ENCODE data around the gene NUDT21.
"Not testable (repeated sequence)": the region's sequence is repeated elsewhere in the genome, so short reads cannot be mapped to it uniquely, and the experiment has no call there.

NUDT21 gene

DNA sequence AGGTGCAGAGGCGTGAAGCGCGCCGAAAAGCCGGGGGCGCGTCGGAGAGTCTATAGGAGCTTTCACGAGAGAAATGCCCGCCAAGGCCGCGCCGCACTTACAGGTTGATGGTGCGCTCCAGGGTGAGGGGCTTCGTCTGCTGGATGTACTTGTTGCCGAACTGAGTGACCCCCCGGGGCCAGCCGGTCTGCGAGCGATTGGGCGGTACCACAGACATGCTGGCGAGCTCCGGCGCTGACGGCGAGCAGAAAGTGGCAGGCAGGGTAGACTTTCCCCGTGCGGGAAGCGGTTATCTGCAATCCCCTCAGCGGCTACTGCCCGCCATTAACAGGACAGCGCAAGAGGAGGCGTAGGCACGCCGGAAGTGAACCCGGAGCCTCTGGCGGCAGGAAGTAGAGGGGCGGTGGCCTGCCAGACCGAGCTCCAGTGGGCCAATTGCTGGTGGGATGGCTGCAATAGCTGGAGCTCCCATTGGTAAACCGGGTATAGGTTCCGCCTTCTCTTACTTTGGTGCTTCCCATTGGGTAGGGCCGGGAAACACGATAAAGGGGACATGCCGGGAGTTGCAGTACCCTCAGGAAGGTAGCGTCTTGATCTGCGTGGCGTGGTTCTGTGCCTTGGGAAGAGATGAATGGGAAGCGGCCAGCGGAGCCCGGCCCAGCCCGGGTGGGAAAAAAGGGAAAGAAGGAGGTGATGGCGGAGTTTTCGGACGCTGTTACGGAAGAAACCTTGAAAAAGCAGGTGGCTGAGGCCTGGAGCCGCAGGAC lies at the start of gene NUDT21, which contains the start of gene OGFOD1:
Gene NUDT21 (minus strand): TSS at position 347 of the 767 bp plus-strand sequence. CDS start 130 bp downstream, at position 217.
Gene OGFOD1 (plus strand): TSS at position 569 of the 767 bp plus-strand sequence. CDS start 59 bp downstream, at position 628.
- DNase-seq, result peak; percentile 98

DNA sequence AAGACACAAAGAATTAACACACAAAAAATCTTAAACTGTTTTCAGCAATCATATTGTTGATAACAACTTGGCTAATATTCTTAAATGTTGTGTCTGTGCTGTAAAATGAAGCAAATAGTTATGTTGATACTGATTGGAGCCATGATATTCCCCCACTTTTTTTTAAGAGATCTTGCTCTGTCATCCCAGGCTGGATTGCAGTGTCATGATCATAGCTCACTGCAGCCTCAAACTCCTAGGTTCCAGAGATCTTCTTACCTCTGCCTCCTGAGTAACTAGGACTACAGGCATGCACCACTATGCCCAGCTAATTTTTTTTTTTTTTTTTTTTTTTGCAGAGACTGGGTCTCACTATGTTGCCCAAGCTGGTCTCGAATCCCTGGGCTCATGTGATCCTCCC lies 42.7 kb upstream of the NUDT21 start:
- no peak for DNase-seq

DNA sequence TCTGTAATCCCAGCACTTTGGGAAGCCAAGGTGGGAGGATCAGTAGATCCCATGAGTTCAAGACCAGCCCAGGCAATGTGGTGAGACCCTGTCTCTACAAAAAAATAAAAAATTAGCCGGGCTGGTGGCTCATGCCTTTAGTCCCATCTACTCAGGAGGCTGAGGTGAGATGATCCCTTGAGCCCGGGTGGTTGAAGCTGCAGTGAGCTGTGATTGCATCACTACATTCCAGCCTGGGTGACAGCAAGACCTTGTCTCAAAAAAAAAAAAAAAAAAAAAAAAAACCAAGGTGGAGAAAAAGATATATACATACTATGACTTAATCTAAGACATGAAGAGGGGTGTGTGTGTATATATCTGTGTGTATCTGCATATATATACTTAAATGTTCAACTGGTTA lies 42.0 kb upstream of the NUDT21 start:
- DNase-seq, result peak; percentile 12

DNA sequence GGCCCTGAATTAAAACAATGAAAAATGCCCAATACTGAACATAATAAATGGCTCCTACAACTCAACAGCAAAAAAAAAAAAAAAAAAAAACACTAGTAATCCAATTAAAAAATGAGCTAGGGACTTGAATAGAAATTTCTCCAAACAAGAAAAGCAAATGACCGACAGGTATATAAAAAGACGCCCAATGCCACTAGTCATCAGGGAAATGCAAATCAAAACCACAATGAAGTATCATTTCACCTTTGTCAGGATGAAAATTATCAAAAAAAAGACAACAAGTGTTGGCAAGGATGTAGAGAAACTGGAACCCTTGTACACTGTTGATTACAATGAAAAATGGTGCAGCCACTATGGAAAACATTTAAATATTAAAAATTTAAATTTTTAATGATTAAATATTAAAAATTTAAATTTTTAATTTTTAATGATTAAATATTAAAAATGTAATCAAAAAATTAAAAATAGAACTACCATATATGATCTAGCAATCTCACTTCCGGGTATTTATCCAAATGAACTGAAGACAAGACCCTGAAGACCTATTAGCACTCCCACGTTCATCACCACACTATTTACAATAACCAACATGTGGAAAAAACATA lies 40.6 kb upstream of the NUDT21 start:
- DNase-seq, result no peak

DNA sequence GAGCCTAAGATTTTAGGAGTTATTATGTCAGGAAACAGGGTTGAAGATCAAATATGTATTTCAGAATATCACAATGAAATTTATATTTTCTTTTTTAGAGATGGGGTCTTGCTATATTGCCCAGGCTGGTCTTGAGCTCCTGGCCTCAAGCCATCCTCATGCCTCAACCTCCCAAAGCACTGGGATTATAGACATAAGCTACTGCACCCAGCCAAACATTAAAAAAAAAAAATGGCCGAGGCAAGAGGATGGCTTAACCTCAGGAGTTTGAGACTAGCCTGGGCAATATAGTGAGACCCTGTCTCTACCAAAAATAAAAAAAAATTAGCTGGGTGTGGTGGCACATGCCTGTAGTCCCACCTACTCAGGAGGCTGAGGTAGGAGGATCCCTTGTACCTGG lies 37.7 kb upstream of the NUDT21 start:
- not testable (repeated sequence) for DNase-seq

DNA sequence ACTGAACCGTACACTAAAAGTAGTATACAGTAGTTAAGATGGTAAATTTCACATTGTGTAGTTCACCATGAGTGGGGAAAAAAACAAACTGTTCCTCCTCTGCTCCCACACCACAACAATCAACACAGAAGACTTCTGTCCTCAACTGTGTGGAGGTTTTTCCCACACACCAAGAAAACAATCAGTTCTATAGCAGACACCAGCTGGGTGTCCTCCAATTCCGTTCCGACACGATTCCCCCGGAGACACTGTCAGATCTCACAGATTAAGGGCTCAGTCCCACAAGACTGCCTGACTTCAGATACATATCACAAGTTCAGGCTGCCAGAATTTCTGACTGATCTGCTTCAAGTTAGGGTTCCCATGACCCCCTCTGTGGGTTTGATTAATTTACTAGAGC lies 36.9 kb upstream of the NUDT21 start:
- DNase-seq, result no peak

DNA sequence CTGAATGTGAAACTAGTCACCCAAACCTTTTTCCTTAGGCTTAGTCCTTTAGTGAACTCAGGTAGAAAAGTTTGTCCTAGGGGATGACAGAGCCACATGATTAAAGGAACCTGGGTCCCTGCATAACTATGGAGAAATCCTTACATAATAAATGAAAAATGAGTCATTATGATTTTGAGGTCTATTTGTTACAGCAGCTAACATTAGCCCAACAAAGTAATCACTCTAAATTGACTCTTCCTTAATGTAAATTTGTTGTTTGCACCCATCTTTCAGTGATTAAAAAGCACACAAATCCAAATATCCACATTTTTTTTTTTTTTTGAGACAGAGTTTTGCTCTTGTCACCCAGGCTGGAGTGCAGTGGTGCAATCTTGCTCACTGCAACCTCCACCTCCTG lies 32.3 kb upstream of the NUDT21 start:
- DNase-seq, result no peak

DNA sequence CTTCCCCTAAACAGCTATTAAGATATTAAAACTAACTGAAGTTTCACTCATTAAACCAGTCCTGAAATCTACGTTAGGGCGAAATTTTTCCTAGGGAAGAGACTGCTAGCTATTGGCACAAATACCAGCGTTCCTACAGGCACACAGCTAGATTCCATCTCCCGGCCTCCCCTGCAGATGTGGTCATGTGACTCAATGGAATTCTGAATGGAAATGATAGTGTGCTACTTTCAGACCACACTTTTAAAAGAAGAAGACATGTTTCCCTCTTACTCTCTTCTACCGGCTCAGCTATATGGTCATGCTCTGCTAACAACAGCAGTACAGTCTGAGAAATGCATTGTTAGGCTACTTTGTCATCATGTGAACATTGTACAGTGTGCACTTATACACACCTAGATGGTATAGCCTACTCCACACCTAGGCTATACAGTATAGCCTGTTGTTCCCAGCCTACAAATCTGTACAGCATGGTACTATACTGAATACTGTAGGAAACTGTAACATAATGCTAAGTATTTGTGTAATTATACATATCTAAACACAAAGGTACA lies 31.6 kb upstream of the NUDT21 start:
- no peak for DNase-seq

DNA sequence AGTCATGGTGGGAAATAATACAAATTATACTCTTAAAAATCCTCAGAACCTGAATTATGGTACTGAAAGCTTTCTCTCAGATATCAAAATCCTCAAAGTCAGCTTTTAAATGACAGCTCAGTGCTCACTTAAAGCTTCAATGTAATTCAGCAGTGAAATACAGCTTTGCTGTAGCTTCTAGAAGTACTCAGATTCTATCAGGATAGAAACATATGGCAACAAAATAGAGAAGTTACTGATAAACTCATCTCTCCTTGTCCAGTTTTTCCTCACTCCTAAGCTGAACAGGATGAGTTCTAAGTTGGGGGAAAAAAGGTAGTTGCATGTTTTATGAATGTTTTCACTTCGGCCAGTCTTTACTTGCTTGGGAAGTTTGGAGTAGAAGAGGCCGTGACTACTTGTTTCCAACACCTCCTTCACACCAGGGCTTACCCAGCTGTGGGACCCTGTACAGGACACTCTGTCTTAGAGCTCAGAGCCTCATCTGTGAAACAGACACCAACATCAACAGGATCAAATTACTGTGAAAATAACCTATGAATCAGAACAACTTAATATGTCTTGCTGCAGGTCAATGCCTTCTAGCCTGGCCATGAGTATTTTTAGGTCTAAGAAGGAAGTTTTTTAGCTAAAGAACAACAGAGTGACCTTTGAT lies 30.5 kb upstream of the NUDT21 start:
- peak; percentile 12 for DNase-seq

DNA sequence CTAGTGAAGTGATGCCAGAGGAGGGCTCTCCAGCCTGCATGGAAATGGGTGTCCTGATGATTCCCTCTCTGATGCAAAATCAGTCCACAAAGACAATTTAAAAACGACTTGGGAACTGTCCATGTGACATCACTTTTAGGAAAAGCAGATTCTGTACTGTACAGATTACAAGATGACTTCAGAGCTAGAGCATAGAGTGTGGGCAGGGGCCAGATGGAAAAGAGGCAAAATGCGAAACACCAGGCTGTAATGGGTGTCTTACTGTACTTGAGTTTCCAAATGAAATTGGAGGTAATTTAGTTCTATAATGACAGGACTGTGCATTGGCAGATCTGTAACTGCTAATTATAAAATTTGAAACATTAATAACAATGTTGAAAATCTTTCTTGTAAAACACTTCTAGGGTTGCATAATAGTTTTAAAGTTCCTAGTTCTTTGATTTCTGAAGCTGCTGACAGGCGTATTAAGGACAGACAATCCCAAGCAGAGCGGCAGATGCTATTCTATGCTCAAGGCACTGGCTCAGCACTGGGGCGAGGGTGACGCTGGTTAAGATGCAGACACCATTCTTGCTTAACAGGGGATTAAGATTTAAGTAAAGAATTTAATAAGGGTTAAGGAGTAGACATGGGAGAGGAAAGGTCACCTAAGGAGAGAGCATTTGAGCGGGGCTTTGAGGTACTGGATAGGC lies 29.8 kb upstream of the NUDT21 start:
- no peak for DNase-seq

DNA sequence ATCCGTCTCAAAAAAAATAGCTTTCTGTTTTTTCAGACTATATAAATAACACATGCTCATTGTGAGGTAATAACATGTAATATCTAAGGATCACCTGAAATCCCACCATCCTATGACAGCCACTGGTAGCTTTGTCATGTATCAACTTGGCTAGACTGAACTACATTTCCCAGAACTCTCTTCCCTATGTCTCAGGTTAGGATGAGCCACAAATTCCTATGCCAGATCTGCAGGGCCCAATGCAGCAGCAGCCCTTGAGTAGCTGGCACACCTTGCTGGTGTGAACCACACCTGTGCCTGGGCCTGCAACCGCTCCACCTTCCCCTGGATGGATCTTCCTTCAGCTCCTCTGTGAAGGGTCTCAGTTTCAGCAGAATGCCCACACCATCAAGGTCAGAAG lies 28.3 kb upstream of the NUDT21 start:
- no peak for DNase-seq

DNA sequence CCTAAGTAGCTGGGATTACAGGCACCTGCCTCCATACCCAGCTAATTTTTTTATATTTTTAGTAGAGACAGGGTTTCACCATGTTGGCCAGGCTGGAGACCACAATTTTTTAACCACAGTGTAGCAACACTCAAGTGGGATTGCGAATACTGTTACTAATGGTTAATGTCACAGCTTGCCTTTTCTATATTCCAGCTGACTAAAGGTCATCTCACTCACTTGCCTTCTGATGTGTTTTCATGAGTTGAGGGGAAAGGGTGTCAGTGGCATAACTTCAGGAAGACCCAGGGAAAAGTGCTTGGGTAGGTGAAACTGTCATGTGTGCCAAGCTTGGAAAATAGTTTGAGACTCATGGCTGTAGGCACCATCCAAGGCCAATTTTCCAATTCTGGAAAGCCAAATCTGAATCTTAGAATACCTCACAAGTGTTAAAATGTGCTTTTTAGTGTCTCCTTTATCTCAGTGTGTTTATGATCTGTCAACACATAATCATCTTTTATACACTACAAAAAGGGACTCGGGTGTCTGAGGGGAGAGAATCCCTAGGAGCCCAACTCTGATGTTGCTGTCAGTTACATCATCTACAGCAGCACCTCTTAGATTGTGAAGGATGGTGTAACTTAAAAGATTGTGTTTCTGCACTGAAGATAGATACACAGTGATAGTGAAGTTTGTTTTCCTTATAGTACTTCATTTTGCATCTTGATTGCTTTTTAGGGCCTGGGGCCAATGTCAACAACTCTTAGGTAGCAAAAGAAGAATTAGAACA lies 27.3 kb upstream of the NUDT21 start:
- peak; percentile 66 for DNase-seq

DNA sequence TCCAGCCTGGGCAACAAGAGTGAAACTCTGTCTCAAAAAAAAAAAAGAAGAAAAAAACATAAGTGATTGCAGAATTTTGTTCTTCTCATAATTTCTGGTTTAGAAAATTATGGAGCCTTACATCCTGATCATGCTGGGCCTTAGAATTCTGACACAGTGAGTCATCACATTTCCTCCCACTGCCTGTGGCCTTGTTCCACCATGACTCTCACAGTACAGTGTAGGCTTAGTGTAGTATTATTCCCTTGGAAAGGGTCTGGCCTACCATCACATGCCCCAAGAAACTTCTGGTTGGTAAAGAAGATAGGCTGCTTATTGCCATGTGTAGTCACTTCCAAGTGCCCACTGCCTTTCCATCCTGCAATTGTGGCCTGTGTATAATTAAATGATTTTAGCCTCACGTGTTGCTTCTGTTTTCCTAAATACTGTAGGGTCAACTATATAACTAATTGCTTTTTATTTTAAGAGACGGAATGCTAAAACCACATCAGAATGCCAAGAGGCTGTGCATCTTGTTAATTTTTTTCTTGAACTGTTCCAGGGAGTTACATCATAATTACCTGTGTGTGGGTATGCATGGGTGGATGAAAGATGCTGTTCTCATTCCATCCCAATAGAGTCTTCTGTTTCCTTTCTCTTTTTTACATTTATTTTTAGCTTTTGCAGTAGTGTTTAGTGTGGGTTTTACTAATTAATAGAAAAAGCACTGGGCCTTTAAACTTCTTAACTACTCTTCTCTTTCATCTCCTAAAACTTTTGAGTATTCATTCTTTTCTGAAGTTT lies 26.2 kb upstream of the NUDT21 start:
- DNase-seq, result peak; percentile 91

DNA sequence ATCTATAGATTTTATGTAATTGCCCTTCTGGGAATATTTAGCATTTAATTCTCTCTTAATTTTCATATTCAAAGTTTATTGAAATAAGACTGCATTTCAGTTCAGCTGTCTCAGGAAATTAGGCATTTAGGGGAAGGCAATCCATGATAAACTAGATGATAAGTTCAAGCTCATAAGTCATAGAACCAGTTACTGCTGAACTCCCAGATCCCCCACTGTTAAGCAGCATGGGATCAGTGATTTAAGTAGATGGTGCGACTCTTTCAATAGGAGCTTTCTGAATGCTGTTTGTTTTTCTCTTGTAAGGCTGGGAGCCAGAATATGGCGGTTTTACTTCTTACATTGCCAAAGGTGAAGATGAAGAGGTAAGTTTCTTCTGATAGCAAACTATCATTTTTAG lies 24.1 kb upstream of the NUDT21 start:
- no peak for DNase-seq

DNA sequence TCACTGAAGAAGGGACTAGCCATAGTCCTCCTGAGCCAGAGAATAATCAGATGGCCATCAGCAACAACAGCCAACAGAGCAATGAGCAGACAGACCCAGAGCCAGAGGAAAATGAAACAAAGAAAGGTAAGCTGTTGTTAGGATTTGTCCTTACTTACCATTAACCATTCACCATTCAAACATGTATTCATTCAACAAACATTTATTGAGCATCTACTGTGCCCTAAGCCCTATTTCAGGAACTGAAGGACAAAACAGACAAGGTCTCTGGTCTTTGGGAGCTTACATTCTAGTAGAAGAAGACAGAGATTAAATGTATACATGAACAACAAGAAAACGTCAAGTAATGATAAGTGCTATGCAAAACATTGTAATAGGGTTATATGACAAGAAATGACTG lies 19.5 kb upstream of the NUDT21 start:
- DNase-seq, result no peak

DNA sequence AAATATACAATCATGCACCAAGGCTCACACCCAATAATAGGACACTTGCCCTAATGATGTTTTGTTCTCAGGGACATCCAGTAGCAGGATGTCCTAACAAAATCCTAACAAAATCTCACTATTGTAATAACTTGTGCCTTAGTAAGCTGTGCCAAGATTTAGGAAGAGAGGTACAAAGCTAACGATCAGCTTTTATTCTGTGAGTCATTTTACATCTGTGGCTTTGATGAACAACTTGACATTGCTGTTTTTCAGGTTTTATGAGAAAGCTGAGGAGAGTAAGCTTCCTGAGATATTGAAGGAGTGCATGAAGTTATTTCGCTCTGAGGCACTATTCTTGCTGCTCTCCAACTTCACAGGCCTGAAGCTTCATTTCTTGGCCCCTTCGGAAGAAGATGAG lies 19.1 kb upstream of the NUDT21 start:
- DNase-seq, result no peak

DNA sequence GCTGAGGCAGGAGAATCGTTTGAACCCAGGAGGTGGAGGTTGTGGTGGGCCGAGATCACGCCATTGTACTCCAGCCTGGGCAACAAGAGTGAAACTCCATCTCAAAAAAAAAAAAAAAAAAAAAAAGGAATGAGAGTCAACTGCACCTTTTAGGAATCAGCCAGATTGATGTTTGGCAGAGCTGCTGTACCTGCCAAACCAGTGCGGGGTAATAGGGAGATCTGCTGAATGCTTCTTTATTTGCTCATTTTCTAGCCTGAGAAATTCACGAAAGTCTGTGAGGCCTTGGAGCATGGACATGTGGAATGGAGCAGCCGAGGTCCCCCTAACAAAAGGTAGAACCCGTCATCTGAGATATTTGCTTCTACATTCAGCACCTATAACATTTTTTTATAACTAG lies 18.6 kb upstream of the NUDT21 start:
- DNase-seq, result no peak

DNA sequence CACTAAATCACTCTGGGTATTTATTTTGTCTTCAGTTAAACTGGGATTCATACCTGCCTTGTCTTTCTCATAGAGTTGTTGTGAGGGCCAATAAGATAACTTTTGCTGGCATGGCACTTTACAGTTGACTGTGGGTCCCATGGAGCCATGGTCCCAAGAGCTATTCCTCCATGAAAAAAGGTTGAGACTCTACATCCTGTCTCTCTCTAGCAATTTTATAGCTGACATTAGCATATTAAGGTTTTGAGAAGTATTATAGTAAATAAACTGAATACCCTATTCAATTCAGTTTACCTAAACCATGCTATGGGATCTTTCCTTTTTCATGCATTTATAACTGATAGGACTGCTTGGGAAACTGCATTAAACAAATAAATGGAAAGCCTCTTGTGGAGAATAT lies 17.7 kb upstream of the NUDT21 start:
- no peak for DNase-seq

DNA sequence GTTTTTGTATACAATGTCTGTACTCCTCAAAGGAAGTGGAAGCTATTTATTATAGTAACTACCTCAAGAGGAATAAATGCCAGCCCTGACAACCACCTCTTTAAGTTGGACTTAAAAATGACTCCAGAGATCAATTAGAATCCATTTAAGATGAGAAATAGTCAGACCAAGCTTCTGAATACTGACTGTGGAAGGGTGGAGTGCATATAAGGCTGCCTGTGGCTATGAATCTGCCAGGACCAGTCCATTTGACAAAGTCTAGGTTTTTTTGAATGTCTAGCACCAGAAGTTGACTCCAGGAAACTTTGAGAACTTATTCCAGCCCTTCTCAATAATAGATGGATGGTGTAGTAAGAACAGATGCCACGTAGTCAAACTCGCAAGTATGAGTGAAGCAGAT lies 15.2 kb upstream of the NUDT21 start:
- no peak for DNase-seq

DNA sequence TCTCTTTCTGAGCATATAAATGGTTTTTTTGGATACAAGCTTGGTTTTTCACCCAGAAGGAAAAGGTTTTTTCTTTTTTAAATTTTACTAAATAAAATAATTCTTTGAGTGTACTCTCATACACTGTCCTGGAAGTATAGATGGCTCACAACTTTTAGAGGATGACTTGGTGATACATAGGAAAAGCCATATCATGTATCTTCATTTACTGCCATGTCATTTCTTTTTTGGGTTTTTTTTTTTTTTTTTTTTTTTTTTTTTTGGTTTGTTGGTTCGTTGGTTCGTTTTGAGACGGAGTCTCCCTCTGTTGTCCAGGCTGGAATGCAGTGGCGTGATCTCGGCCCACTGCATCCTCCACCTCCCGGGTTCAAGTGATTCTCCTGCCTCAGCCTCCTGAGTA lies 12.0 kb upstream of the NUDT21 start:
- DNase-seq, result no peak

DNA sequence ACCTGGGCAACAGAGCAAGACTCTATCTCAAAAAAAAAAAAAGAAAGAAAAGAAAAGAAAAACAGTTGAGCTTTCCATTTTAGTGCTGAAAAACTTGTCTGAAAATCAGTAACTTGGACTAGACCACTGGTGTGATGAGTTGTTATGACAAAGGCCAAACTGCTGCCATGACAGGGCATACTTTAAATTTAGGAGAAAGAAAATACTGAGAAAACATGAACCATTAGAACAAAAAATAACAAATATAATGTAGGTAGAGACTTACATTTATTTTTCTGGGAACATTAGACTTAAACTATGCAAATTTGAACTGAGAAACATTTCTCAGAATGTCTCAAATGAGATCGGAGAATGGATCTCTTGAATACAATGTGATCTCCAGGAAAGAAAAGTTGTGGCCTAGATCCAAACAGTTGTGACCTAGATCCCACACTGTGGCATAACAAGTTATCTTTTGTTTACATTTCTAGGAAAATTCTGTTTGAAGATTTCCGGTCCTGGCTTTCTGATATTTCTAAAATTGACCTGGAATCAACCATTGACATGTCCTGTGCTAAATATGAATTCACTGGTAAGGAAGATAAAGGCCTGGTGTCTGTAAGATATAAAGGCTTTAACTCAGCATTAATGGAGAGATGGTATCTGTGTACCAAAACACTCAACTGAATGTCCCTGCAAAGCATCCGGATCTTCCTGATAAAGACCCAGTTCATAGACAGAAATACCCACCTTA lies 11.1 kb upstream of the NUDT21 start:
- no peak for DNase-seq

Measured in fibroblast of upper back skin (primary cell).